NT2/D1 (cell line): ENCODE results near the gene LIPG.
"Not testable (repeated sequence)": the region's sequence is repeated elsewhere in the genome, so short reads cannot be mapped to it uniquely, and the experiment has no call there.

Experiments
- DNase-seq: peaks from one replicate; pipeline ENCODE4 v3.0.0-alpha.2; 2011; ENCODE audit warnings: low read depth, low spot score
- H3K27me3 ChIP-seq: 2 replicates; pipeline ENCODE4 v1.6.0; 2011; ENCODE audit warnings: mild to moderate bottlenecking; ENCODE audit not compliant: insufficient read length, insufficient read depth
- H3K36me3 ChIP-seq: 2 replicates; pipeline ENCODE4 v1.6.1; 2011; ENCODE audit warnings: mild to moderate bottlenecking, low read length, mixed read lengths; ENCODE audit not compliant: insufficient read depth, insufficient read length
- H3K4me1 ChIP-seq: 2 replicates; pipeline ENCODE4 v1.5.1; 2011; ENCODE audit not compliant: insufficient read depth, insufficient read length
- H3K4me3 ChIP-seq: 2 replicates; pipeline ENCODE4 v1.5.1; 2011; ENCODE audit warnings: low read depth; ENCODE audit not compliant: insufficient read length
- H3K9ac ChIP-seq: 2 replicates; pipeline ENCODE4 v1.6.0; 2011; ENCODE audit warnings: low read depth; ENCODE audit not compliant: insufficient read length
- H3K9me3 ChIP-seq: 2 replicates; pipeline ENCODE4 v1.5.1; 2011; ENCODE audit warnings: mild to moderate bottlenecking, low read length; ENCODE audit not compliant: insufficient read depth
- SUZ12 ChIP-seq: IDR thresholded peaks from 2 replicates; pipeline ENCODE4 v1.6.1; 2011; ENCODE audit not compliant: insufficient read length, insufficient read depth; ENCODE audit errors: extremely low read depth
- YY1 ChIP-seq: IDR thresholded peaks from 2 replicates; pipeline ENCODE4 v1.6.1; 2011; ENCODE audit not compliant: insufficient read length, insufficient read depth
- ZNF274 ChIP-seq: IDR thresholded peaks from 2 replicates; pipeline ENCODE4 v1.6.1; 2011; ENCODE audit warnings: mild to moderate bottlenecking, low read depth, low read length

Gene LIPG

DNA sequence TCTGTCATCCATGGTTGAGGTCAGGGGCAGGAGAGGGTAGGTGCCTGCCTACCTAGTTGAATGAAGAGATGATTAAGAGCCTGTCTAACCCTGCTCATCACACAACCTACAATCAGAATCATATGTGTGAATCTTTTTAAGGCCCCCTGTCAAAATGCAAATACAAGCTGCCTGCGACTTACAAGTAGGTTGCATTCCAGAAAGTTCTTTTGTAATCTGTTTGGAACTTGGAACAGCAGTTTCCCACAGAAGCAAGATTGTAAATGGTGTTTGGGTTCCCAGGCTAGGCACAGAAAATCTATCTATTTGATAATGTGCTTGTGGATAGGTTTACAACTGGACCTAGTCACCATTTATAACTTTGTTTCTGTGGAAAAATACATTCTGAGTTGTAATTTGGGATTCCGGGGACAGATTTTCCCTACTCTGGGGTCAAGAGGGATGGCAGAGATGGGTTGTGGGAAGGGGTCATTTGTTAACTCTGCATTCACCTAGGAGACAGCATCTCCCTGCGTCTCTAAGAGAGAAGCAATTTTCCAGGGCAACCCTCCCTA lies 4.4 kb downstream of the LIPG start:
- H3K27me3 ChIP-seq: peaks cover 23% of the 10 kb centered on the region

DNA sequence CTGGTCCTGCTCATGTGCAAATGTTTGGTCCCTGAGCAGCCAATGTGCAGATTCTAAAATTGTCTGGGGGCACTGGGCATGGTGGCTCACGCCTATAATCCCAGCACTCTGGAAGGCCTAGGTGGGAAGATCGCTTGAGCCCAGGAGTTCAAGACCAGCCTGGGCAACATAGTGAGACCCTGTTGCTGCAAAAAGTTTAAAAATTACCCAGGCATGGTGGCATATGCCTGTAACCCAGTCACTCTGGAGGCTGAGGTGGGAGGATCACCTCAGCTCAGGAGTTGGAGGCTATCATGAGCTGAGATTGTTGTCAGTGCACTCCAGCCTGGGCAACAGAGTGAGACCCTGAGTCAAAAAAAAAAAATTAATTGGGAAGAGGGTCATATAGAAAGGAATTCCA lies 5.1 kb downstream of the LIPG start:
- Histone ChIP-seq H3K36me3 (peaks cover 10% of the 10 kb centered on the region), H3K27me3 (peaks cover 17% of the 10 kb centered on the region), H3K9me3 (no peaks in the 10 kb centered on the region), H3K4me1 (no peaks in the 10 kb centered on the region), H3K4me3 (no peak overlapping the region), H3K9ac (no peak overlapping the region)
- TF ChIP-seq YY1 (no peak), SUZ12 (no peak)
- no peak for DNase-seq

More for the DNA sequence above, 4.4 kb downstream of the LIPG start:
- Histone ChIP-seq H3K4me3 (no peak overlapping the region), H3K9ac (no peak overlapping the region), H3K36me3 (peaks cover 10% of the 10 kb centered on the region), H3K9me3 (no peaks in the 10 kb centered on the region), H3K4me1 (no peaks in the 10 kb centered on the region)
- TF ChIP-seq ZNF274: no peak
- no peak for TF ChIP-seq YY1
- TF ChIP-seq SUZ12: no peak
- DNase-seq: no peak

DNA sequence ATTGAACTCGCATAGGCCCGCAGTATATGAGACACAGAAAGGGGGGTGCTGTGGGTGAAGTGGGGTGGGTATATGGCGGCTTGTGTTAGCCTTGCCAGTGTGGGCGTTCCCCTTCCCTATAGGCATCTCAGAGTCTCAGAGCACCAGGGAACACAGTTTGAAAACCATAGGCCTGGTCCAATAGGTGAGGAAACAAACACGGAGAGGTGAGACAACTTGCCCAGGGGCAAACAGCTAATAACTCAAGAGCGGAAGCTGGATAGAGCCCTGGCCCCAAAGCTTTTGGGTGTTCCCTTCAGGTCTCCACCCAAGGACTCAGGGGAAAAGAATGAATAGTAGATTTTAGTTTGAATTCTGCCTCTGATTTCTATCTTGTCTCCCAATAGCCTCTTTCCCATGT lies 7.9 kb downstream of the LIPG start:
- Histone ChIP-seq H3K27me3 (no peaks in the 10 kb centered on the region), H3K9me3 (no peaks in the 10 kb centered on the region), H3K9ac (no peak overlapping the region), H3K4me1 (no peaks in the 10 kb centered on the region), H3K4me3 (no peak overlapping the region), H3K36me3 (peaks cover 10% of the 10 kb centered on the region)
- no peak for DNase-seq
- TF ChIP-seq SUZ12: no peak
- TF ChIP-seq ZNF274: no peak
- no peak for TF ChIP-seq YY1

DNA sequence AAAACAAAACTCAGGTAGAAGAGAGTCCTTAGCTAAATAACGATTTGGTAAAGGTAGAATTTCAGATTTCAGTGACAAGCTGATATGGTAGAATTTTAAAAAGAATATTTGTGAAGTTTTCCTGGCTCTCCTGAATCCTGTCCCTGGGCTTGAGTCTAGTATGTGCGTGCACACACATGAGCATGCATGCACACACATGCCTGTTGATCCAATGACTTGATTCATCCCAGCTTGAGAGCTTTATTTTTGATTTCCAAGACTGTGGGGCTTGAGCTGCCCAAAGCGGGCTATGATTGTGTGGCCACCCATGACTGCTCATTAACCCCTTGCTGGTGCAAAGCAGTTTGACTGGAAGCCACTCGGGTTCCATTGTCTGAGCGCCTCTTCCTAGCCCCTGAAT lies 9.0 kb downstream of the LIPG start:
- no peak overlapping the region for H3K9ac ChIP-seq
- H3K4me3 ChIP-seq: no peak overlapping the region
- no peak for DNase-seq
- no peaks in the 10 kb centered on the region for H3K27me3 ChIP-seq
- H3K36me3 ChIP-seq: peaks cover 12% of the 10 kb centered on the region
- H3K9me3 ChIP-seq: no peaks in the 10 kb centered on the region
- no peaks in the 10 kb centered on the region for H3K4me1 ChIP-seq
- TF ChIP-seq SUZ12: no peak
- no peak for TF ChIP-seq ZNF274
- TF ChIP-seq YY1: no peak

DNA sequence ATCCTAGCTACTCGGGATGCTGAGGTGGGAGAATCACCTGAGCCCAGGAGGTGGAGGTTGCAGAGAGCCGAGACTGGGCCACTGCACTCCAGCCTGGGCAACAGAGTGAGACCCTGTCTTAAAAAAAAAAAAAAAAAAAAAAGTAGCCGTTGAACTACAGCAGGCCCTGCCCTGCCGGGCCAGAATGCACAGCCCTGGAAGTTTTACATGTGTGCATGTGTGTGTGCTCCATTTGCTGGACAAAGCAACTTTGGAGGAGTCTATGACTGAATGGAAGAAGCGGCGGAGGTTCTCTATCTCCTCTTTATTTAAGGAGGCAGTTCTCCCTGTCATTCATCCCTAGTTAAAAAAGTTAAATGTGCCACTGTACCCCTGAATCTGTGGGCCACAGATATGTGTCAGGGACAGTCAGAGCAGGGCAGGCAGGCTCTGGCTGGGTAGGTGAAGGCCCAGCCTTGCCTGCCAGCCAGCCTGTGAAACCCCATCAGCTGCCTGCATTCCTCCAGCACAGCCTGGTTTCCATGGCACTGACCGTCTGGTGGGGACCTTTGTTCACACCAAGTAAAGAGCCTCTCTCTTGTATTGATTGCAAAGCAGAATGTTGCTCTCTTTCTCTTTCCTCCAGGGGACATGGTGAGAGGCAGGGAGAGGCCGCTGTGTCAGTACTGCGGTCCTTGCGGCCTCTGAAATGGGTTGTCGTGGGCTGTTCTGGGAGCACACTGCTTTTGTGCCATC lies 10.9 kb downstream of the LIPG start:
- no peak for TF ChIP-seq ZNF274
- no peak for TF ChIP-seq YY1
- no peak for TF ChIP-seq SUZ12
- Histone ChIP-seq H3K9ac (no peak overlapping the region), H3K9me3 (no peaks in the 10 kb centered on the region), H3K36me3 (peaks cover 9% of the 10 kb centered on the region), H3K4me1 (no peaks in the 10 kb centered on the region), H3K27me3 (no peaks in the 10 kb centered on the region), H3K4me3 (no peak overlapping the region)
- DNase-seq: no peak

DNA sequence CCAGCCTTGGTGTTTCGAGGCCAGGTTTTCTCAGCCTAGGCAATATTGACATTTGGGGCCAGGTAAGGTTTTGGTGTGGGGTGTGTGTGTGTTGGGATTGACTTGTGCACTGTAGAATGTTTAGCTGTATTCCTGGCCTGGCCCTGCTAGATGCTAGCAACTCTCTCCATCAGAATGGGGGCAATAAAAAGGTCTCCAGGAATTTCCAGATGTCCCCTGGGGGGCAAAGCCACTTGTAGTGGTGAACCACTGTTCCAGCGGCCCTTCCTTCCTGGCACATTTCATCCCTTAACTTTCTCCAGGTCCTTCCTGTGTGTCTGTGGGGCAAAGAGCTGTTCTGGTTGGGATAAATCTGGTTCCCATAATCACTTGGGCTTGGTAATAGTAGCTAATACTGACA lies 12.0 kb downstream of the LIPG start:
- no peaks in the 10 kb centered on the region for H3K27me3 ChIP-seq
- no peak overlapping the region for H3K9ac ChIP-seq
- H3K4me1 ChIP-seq: no peaks in the 10 kb centered on the region
- DNase-seq: no peak
- H3K36me3 ChIP-seq: peaks cover 8% of the 10 kb centered on the region
- no peak overlapping the region for H3K4me3 ChIP-seq
- H3K9me3 ChIP-seq: no peaks in the 10 kb centered on the region
- TF ChIP-seq ZNF274: no peak

DNA sequence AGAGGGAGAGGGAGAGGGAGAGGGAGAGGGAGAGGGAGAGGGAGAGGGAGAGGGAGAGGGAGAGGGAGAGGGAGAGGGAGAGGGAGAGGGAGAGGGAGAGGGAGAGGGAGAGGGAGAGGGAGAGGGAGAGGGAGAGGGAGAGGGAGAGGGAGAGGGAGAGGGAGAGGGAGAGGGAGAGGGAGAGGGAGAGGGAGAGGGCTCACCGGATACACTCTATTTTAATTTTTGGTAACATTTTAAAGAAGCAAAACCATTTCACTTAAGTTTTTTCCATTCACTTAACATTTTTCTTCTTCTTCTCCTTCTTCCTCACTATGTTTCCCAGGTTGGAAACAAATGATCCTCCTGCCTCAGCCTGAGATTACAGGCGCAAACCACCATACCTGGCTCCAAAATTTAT lies 17.2 kb downstream of the LIPG start:
- not testable (repeated sequence) for H3K36me3 ChIP-seq, H3K4me3 ChIP-seq, H3K9me3 ChIP-seq, H3K27me3 ChIP-seq, DNase-seq, H3K4me1 ChIP-seq, H3K9ac ChIP-seq

DNA sequence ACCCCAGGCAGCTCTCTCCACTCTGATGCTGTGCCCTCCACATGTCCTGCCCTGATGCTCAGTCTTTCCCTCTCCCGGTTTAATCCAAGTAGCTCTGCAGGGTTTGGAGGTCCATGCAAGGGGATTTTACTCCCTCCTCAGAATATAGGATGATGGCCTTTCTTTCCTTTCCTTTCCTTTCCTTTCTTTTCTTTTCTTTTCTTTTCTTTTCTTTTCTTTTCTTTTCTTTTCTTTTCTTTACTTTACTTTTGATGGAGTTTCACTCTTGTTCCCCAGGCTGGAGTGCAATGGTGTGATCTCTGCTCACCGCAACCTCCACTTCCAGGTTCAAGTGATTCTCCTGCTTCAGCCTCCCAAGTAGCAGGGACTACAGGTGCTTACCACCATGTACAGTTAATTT lies 17.7 kb downstream of the LIPG start:
- DNase-seq, H3K36me3 ChIP-seq, H3K9ac ChIP-seq, H3K4me3 ChIP-seq, H3K9me3 ChIP-seq, H3K27me3 ChIP-seq, H3K4me1 ChIP-seq: not testable (repeated sequence)
